ENCODE data around the gene MCM8. TPM values are rescaled to one million over a fixed set of nuclear protein-coding genes. Genes with fewer than 3 reads are reported as not detected.

The MCM8 gene
- total and polyA plus RNA-seq, 12 donors = 2.0 to 8.9 (median 6.4) TPM

DNA sequence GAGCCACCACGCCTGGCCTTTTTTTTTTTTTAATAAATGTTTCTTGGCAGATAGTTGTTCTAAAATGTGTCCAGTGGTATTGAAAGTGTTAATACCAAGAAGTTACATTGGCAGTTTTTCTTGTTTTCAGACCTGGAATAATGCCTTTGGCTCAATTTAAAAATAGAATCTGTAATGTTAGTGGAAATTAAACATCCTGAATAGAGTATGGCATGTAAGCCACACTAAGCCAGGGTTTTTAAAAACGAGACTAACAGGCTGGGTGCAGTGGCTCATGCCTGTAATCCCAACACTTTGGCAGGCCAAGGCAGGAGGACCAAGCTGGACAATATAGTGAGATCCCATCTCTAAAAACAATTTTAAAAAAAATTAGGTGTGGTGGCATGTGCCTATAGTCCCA is 25.3 kb downstream of the MCM8 start:
- intact Hi-C loops (cut with DNase I) = no loop called here
- TF ChIP-seq, protein P1, sequence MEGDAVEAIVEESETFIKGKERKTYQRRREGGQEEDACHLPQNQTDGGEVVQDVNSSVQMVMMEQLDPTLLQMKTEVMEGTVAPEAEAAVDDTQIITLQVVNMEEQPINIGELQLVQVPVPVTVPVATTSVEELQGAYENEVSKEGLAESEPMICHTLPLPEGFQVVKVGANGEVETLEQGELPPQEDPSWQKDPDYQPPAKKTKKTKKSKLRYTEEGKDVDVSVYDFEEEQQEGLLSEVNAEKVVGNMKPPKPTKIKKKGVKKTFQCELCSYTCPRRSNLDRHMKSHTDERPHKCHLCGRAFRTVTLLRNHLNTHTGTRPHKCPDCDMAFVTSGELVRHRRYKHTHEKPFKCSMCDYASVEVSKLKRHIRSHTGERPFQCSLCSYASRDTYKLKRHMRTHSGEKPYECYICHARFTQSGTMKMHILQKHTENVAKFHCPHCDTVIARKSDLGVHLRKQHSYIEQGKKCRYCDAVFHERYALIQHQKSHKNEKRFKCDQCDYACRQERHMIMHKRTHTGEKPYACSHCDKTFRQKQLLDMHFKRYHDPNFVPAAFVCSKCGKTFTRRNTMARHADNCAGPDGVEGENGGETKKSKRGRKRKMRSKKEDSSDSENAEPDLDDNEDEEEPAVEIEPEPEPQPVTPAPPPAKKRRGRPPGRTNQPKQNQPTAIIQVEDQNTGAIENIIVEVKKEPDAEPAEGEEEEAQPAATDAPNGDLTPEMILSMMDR (IDR thresholded peaks at IDR 0.05) = no peak
- no peaks in the 10 kb centered on the region for H3K9me3 ChIP-seq
- H3K4me1 ChIP-seq = no peaks in the 10 kb centered on the region
- no peak overlapping the region for H3K4me3 ChIP-seq
- no peaks in the 10 kb centered on the region for H3K27me3 ChIP-seq
- peaks cover 0 to 65% (median 0%) of the 10 kb centered on the region in 9 donors for H3K36me3 ChIP-seq
- no peak for ATAC-seq
- no peak overlapping the region for H3K27ac ChIP-seq
- no peak for DNase-seq
- 90% methylated on average over 2 of the region's 2 CpGs for WGBS, 2 donors

- ATAC-seq = no peak
- intact Hi-C loops (cut with DNase I) = no loop called here
- WGBS, 2 donors = 92 to 93% methylated on average over 2 of the region's 2 CpGs
Measured at GRCh38 chr20:5977223-5977622, 26.8 kb downstream of the MCM8 start.

GRCh38 chr20:5977975-5978374 is 27.5 kb downstream of the MCM8 start:
- TF ChIP-seq, protein P1 (IDR thresholded peaks at IDR 0.05) = no peak
- Histone ChIP-seq H3K9me3 (no peaks in the 10 kb centered on the region), H3K4me1 (no peaks in the 10 kb centered on the region), H3K27ac (no peak overlapping the region), H3K36me3 (peaks cover 0 to 74% (median 0%) of the 10 kb centered on the region in 9 donors), H3K4me3 (no peak overlapping the region), H3K27me3 (no peaks in the 10 kb centered on the region)
- WGBS, 2 donors = 96 to 98% methylated on average over 1 of the region's 1 CpG
- ATAC-seq = no peak
- intact Hi-C loops (cut with DNase I) = no loop called here
- DNase-seq = no peak

More at GRCh38 chr20:5977223-5977622, 26.8 kb downstream of the MCM8 start:
- no peak overlapping the region for H3K27ac ChIP-seq
- peaks cover 0 to 70% (median 0%) of the 10 kb centered on the region in 9 donors for H3K36me3 ChIP-seq
- no peaks in the 10 kb centered on the region for H3K27me3 ChIP-seq
- TF ChIP-seq, protein P1 (IDR thresholded peaks at IDR 0.05) = no peak
- no peaks in the 10 kb centered on the region for H3K9me3 ChIP-seq
- H3K4me3 ChIP-seq = no peak overlapping the region
- no peaks in the 10 kb centered on the region for H3K4me1 ChIP-seq
- DNase-seq = no peak

DNA sequence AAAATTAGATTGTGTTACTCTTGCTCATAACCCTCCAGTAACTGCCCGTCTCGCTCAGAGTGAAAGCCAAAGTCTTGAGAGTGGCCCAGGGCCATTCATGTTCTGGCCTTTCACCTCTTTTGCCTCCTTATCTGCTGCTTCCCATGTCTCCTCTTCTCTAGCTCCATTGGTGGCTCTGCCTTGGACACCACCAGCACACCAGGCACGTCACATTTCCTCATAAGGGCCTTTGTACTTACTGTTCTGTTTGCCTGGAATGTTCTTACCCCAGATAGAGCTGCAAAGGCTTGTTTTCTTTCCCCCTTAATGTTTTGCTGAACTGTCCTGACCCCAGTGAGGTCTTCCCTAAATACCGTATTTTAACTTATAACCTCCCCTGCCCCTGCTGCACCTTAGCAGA is 29.3 kb downstream of the MCM8 start:
- 98% methylated on average over 4 of the region's 4 CpGs for WGBS, 2 donors
- H3K4me3 ChIP-seq = no peak overlapping the region
- no peak overlapping the region for H3K27ac ChIP-seq
- no peaks in the 10 kb centered on the region for H3K9me3 ChIP-seq
- no peak for ATAC-seq
- no peak for DNase-seq
- TF ChIP-seq, protein P1 (IDR thresholded peaks at IDR 0.05) = no peak
- intact Hi-C loops (cut with DNase I) = no loop called here
- H3K27me3 ChIP-seq = no peaks in the 10 kb centered on the region
- H3K4me1 ChIP-seq = no peaks in the 10 kb centered on the region
- H3K36me3 ChIP-seq = peaks cover 0 to 85% (median 0%) of the 10 kb centered on the region in 9 donors

All from heart right ventricle (tissue), 16 donors.